GM20431 (cell line): ENCODE results near the gene AP1B1.
"Not testable (repeated sequence)": the region's sequence is repeated elsewhere in the genome, so short reads cannot be mapped to it uniquely, and the experiment has no call there.

Source experiments
- in situ Hi-C: fragments of 300-500 bp; cut with MseI, MboI; formaldehyde crosslinking; loops from one replicate; pipeline ENCODE4 v1.15.0; 2020; ENCODE audit warnings: low sequenced_read_pairs; ENCODE audit not compliant: unreplicated experiment

The AP1B1 gene

DNA sequence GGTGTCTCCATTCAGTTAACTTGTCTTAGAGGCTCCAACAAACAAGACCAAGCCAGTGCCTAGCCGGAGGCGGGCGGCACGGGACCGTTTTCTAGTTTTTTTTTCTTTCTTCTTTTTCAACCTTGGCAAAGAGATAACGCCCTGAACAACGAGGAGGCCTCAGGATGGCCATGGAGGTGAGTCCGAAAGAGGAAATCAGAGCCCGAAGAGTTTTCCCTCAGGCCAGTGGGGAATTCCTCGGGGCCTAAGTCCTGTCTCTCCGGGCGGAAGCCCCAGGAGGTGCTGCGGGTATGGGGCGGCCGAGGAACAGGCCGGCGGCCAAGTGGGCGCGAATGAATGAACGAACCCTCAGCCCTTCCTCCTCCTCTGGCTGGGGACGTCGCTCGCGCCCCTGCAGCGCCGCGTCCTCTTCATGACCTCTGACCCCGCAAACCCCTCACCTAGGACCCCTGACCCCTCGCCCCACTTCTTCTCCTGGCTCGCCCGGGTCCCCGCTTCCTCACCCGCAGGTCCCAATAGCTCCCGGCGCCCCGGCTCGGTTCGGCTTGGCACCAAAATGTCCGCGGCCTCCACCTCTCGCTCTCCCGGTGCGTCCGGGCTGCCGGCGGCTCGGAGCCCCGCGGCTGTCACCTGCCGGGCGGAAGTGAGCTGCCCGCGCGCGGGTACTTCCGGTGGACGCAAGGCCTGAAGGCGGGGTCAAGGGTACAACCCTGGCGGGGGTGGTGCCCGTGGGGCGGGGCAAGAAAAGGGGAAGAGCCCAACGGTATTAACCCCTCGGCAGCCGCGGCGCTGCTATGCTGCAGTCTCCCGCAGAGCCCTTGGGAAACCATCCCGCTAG is at the start of gene AP1B1:
Gene AP1B1, minus strand, starts transcription at position 650 of the 838 bp plus-strand sequence. CDS start 21,327 bp downstream, outside the sequence.
- in situ Hi-C loops, result no loop called here

DNA sequence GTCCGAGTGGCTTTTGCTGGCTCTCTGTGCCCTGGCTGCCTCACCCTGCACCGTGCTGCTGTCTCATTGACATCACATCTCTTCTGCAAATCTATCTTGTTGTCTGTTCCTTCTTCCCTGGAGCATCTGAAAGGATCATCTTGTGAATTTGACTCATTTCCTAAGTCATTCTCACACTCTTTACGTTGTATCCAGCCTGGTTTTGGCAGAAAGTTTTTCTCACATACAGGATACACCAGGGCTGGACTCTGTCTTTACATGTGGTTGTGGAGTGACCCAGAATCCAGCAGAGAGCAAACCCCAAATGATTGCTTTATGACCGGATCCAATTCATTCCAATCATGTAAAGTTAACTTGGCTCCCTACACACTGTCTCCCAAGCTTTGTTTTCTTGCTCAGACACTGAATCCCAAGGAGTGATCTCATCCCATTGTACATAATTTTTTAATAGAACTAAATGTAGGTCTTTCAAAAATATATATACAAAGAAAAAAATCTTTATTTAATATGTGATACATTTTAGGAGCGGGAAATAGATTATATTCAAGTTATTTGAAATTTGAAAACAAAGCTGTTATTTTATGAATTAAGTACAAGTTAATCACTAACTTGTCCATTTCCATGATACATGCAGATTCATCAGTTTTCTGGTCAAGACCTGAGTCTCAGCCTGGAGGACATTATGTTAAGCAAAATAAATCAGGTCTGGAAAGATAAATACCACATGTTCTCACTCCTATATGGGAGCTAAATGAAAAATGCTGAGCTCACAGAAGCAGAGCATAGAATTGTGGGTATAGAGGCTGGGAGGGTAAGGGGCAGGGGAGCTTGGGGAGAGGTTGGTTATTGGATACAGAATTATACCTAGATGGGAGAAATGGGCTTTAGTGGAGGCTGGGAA is 47.1 kb upstream of the AP1B1 start:
- in situ Hi-C loops, result no loop called here

DNA sequence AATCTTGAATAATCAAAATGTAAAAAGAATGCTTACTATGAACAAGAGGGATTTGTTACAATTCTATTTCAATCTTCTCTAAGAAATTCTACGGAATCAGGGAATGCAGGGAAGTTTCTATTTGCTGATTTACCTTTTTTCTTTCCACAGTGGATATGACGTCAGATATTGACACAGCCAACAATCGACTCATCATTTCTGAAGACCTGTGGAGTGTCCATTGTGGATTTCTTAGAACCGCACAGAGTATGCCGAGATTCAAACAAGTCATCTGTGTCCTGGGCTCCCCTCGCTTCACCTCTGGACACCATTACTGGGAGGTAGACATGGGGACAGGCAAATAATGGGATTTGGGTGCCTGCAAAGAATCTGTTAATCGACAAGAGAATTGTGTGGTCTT is 45.9 kb upstream of the AP1B1 start:
- in situ Hi-C loops, result no loop called here

DNA sequence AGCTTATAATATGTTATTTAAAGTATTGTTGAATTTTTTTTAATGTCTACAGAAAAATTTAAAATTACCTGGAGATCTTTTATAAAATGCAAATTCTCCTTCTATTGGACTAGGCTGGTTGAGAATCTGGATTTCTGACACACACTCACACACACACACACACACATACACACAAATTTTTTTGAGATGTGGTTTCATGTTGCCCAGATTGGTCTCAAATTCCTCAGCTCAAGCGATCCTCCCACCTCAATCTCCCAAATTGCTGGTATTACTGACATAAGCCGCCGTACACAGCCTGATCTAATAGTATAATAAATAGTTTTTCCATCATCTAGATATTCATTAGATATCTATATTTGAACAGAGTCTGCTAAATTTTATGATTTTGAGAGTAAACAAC is 45.5 kb upstream of the AP1B1 start:
- in situ Hi-C loops, result no loop called here

DNA sequence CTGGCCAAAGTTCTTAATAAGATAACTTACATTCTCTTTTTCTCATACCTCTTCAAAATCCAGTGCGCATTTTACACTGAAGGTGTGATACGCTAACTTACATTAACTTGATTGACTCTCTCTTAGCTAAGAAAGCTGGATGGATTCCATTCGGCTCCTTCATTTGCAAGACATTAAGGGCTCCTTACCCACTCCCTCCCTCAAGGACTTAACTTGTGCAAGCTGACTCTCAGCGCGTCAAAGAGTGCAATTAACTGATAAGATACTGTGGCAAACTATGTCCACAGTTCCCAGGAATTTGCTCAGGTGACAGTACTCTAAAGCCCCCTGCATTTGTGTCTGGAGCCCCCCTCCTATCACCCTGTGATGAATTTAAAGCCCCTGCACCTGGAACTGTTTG is 43.6 kb upstream of the AP1B1 start:
- in situ Hi-C loops, result no loop called here

DNA sequence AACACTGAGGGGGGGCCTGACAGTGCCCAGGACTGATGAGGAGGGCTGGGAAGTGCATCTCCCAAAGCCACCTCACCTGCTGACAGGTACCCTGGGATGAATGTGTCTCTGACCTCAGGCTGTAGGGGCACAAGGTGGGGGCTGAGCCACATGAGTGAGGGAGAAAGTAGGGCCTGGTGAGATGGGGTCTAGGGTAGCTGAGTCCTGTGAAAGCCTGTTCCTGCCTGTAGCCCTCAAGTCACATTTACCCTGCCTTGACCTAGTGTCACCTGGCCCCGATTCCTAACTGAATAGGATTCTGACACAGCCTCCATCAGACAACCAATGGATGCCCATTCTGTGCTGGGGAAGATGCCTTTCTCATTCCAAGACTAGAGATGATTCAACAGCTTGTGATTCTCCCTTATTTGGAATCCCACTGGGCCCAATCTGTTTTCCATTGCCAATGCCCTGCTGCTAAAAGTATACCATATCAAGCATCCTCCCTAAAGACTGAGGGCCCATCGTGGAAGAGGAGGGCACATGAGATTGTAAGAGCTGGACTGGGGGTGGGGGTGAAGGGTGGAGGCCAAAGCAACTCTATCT is 38.9 kb upstream of the AP1B1 start:
- in situ Hi-C loops, result no loop called here

DNA sequence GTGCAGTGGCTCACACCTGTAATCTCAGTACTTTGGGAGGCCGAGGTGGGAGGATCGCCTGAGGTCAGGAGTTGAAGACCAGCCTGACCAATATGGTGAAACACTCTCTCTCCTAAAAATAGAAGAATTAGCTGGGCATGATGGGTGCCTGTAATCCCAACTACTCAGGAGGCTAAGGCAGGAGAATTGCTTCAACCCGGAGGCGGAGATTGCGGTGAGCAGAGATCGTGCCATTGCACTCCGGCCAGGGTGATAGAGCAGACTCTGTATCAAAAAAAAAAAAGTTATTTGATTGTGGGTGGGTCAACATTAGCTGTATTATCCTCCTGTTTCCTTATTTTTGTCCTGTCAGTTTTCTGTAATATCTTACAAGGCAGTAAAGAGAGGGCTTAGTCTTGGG is 38.1 kb upstream of the AP1B1 start:
- in situ Hi-C loops, result no loop called here

DNA sequence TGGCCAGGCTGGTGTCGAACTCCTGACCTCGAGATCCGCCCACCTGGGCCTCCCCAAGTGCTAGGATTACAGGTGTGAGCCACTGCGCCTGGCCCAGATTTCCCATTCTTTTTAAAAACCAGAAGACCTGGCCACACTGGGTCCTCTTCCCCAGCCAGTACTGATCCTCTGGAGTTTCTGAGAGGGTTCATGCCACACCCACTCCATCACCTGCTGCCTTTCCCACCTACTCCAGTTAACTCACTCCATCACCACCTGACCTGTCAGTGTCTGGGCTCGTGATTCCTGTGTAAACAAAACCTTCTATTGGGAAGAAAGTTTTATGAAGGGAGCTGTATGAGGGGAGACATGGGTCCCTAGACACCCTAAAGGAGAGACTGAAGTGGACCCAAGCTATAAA is 30.3 kb upstream of the AP1B1 start:
- in situ Hi-C loops, result not testable (repeated sequence)

DNA sequence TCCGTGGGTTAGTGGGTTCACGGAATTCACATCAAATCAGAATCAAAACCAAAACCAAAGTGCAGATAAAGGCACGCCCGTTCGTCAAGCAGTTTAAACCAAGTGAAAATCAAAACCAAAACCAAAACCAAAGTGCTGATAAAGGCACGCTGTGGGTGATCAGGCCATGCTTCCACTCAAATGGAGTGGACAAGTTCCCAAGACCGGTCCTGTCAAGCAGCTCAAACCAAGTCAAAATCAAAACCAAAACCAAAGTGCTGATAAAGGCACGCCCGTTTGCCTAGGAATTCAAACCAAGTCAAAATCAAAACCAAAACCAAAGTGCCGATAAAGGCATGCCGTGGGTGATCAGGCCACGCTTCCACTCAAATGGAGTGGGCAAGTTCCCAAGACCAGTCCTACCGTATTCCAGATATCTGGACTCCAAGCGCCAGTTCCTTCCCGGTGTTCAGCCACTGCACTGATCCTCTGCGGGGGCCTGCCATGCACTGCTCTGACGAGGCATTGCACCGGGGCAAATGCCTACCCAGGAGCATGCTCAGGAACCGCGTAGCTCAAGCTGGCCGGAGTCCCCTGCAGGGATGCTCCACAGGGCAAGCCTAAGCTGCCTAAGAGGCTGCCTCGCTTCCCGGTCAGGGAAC is 26.7 kb upstream of the AP1B1 start:
- in situ Hi-C loops, result not testable (repeated sequence)

DNA sequence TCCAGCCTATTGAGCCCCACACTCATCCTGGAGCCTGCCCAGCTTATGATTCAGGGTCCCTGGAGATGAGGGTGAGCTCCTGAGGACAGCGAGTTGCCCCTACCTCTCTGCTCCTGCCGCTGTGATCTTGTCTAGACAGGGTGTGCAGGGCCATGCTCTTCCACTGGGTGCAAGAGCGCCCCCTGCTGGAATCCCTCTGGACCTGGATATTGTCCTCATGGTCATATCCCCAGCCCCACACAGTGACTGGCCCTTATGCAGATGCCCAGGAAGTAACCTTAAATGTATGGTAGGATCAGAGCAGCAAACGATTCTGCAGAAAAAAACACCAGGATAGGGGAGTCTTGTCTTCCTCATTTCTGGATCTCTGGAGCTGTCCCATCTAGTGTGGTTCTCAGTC is 24.4 kb upstream of the AP1B1 start:
- in situ Hi-C loops, result not testable (repeated sequence)

DNA sequence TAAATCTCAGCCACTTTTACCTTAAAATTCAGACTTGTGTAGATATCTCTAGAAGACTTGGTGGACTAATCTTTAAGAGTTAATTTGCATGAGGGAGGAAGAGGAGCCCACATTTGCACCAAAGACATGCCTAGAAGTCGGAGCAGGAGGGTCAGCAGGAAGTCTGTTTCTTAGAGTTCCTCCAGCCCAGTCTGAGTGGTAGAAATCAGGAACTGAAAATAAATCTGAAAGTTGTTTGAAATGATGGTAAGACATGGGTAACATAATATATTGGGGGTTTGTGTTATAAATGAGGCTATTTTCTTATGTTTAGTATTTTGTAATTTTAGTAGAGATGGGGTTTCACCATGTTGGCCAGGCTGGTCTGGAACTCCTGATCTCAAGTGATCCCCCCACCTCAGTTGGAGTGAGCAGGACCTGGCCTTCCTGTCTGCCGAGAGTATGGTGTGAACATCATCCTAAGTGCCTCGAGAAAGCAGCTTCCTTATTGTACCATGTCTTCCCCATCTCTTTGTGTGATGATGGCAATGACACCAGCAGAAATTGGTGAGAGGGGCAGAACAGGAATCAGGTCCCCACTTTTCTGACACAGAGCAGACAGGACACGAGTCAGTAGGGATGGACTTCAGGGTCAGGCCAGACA is 23.3 kb upstream of the AP1B1 start:
- in situ Hi-C loops, result not testable (repeated sequence)

DNA sequence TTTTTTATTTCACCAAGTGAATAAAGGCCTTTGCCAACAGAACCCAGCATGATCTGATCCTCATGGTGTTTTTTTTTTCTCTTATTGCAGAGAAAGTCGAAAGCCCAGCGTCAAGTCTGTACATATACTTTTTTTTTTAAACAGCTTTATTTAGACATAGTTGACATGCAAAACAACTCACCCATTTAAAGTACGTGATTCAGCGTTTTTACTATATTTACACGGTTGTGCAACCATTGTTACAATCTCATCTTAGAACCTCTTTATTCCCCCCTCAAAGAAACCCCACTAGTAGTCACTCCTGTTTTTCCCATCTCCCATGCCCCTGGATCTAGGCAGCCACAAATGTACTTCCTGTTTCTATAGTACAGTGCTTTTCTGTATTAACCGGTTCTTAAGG is 20.6 kb upstream of the AP1B1 start:
- in situ Hi-C loops, result no loop called here

DNA sequence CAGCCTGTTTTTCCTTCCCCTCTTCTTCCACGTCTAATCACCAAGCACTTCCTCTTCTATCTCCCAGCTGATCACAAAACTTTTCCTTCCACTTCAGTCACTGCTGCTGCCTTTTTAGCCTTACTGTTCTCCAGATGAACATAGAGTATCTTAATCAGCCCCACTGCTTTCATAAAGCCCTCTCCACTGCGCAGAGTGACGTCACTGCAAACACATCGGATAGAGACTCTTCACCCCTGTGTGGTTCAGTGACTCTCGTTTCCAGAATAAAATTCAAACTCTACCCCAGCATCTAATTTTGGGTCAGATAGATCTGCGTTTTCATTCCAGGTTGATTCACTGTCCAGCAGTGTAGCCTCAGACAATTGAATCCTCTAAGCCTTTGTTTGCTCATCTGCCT is 13.2 kb upstream of the AP1B1 start:
- in situ Hi-C loops, result not testable (repeated sequence)

DNA sequence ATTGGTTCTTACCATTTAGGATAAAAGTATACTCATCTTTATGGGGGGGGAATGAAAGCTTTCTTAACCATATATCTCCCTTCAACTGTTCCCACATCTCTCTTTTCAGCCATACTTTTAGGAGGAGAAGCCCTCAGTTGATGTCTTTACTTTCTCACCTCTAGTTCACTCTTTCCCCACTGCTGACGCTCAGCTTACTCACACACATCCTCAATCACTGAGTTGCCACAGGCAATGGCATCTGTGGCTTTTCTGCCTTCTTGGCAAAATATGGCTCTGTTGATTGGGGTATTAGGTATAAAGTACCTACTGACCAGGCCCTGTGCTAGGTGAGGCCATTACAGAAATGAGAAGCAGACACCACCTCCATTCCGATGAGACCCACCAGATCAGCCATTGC is 12.2 kb upstream of the AP1B1 start:
- in situ Hi-C loops, result no loop called here

DNA sequence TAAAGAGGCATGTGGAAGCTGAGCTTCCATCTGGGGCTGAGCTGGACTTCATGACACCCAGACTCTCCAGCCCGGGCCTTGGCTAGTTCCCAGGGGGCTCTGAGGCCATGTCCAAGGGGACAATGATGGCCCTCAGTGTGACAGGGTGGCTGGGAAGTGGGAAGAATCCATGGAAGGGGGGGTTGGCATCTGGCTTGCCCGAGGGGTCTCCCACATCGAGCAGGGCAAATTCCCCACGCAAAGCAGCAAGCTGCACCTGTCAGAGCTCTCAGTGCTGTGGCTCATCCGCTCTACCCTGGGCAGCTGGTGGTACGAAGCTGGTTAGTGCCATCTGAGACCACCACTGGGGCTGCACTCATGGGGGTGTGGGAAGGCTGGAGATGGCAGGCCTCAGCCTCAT is 9.4 kb upstream of the AP1B1 start:
- in situ Hi-C loops, result loop anchor here (10.0 kb wide), 1 partner anchor 127 kb away; no protein-coding TSS in a partner anchor

DNA sequence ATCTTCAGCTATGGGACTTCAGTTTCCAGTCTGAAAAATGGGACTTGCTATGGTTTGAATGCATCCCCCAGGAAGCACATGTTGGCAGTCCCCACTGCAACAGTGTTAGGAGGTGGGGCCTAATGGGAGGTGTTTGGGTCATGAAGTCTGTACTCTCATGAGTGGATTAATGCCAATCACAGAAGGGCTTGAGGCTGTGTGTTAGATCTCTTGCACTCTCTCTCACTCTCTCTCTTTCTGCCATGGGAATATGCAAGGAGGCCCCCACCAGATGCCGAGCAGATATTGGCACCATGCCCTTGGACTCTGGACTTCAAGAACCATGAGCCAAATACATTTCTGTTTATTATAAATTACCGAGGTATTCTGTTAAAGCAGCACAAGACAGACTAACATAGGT is 7.8 kb upstream of the AP1B1 start:
- in situ Hi-C loops, result loop anchor here (10.0 kb wide), 1 partner anchor 129 kb away; no protein-coding TSS in a partner anchor

DNA sequence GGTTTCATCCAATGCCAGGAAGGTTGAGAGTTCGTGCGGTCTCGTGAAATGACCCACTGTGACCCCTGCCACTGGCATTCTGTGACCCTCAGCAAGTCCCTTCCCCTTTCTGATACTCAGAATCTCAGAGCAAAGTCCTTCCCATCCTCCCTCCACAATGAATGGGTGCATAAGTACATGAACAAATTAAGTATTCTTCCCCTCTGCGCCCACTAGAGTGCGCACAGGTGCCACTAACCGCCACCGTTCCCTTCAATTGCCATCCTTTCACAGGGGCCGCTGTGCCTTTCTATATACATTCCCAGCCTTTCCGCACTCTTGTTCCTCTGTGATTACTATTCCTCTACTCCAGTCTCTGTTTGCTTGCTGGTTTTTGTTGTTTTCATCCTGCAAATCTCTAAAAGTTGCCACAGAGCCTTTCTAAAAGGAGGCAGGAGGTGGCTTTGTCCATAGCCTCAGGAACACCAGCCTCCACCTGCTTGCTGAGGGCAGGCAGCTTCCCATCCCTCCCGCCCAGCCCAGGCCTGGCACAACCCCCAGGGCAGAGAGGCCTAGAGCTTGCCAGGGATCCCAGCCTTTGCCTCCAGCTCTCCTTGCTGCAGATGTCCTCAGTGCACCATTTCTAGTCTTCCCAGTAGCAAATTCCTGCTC is 6.7 kb upstream of the AP1B1 start:
- in situ Hi-C loops, result loop anchor here (10.0 kb wide), 1 partner anchor 130 kb away; no protein-coding TSS in a partner anchor

DNA sequence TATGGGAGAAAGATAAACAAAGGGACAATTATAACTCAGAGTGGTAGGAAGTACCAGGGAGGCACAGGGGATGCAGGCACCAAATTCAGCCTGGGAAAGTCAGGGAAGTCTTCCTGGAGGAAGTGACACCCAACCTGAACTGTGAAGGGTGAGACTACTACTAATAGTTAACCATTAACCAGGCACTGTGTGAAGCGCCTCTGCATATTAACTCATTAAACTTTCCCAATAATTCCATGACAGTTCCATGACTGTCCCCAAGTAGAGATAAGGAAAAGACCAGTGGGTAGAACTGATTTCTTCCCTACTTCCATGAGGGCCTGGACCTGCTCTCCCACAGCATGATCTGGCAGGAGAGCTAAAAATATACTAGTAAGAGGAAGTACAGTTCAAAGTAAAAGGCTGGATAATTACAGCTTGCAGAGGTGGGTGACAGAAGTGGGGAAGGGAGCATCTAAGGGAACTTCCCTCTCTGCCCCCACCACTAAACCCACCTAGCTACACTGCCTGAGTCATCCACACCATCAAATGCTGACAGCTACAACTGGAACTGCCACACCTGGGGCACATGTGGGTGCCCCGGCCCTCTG is 4.7 kb upstream of the AP1B1 start:
- in situ Hi-C loops, result loop anchor here (10.0 kb wide), 1 partner anchor 132 kb away; no protein-coding TSS in a partner anchor

DNA sequence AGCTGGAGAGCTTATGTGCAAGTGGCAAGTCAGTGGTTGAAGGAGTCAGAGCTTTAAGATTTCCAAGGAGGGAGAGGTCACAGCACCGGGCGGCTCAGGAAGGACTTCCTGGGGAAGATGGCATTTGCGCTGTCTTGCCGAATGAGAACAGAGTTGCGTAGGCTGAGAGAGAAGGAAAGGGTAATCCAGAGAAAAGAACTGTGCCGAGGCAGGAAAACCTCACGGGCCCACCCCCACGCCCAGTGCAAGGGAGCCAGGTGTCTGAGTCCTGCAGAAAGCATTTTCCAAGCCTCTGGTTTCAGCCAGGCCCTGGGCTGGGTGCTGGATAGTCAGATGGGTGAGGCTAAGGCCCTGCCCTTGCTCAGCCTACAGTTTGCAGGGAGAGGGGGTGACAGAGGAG is 3.2 kb upstream of the AP1B1 start:
- in situ Hi-C loops, result loop anchor here (10.0 kb wide), 1 partner anchor 133 kb away; no protein-coding TSS in a partner anchor
